ENCODE data around the gene FAM169A.
A peak's percentile ranks its signal among the peaks of the same experiment; 100 is the strongest.
"Not testable (repeated sequence)": the region's sequence is repeated elsewhere in the genome, so short reads cannot be mapped to it uniquely, and the experiment has no call there.

Gene FAM169A

DNA sequence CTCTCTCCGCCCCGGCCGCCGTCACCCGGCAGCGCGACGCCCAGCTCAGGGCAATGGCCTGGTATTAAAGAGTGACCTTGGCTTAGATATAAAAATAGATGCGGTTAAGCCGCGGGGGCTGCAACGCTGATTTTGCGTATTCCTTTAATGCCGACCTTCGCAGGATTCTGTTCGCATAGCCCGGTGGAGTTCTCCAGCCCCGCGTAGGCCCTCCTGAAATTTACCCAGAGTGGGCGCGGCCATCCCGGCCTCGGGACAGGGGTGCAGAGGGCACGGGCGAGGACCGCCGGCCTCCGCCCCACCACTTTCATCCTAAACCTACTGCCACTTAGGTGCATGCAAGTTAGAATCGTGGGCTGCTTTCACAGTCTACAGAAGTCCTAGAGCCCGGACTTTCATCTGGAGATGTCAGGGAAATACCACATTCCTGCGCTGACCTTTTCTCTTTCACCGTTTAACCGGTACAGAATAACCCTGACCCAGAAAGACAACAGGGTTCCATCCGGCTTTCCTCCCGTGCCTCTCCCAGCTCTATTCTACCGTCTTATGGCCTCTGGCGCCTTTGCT lies 492 bp upstream of the FAM169A start:
- DNase-seq (ENCODE audit: low read depth) = no peak

DNA sequence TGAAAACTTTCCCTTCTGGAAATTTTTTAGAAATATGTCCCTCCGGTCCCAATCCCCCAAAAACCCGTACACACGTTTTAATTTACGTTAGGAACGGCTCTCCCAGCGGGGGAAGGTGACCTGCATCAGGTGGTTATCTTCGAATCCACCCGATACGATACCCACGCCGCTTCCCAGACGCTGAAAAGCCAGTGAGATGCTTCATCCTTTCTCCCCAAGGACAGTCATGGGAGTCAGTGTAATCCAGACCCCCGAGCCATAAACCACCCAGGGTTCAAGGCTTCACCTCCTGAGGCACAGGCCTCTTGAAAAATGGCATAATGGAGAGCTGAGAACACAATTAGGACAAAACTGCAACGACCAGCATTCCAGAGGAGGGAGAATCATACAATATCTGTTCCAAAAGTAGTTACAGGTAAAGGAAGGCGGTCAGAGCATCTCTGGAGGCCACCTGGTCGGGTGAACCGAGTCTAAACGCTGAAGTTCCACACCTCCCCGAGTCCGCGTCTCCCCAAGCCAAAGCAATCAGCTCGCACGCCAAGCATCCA lies 857 bp downstream of the FAM169A start:
- no peak for DNase-seq (ENCODE audit: low read depth)

DNA sequence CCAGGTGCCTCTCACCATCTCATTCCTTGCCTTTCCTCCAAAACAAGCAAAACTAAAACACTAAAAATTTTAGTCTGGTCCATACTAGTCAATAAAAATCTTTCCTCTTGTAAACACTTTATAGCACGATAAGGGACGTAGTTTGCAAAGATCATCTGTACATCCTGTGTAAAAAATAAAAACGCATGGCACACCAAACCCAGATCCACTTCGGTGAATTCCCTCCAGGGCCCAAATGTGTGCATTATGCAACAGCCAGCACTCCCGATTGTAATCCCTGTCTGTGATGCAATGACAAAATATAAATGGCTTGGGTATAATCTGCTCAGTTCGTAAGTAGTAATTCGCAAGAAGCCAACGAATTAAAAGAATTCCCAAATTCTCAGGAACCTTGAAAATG lies 1.4 kb downstream of the FAM169A start:
- DNase-seq (ENCODE audit: low read depth) = no peak

DNA sequence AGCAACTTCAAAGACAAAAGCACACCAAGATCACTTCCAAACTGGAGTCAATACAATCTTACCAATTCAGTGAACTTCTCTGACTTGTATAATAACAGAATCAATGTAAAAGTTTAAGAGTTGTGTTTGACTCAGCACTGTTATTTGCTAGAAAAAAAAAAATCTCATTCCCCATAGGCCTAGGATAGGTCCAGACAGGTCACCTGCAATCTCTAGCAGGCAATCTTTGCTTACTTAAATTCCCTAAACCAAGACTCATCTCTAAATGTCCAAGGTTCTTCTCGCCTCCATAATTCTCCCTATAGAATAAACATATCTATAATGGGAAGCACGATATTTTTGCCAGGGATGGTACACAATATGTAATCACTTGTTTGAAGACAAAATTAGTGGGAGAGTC lies 2.5 kb downstream of the FAM169A start:
- DNase-seq (ENCODE audit: low read depth) = no peak

DNA sequence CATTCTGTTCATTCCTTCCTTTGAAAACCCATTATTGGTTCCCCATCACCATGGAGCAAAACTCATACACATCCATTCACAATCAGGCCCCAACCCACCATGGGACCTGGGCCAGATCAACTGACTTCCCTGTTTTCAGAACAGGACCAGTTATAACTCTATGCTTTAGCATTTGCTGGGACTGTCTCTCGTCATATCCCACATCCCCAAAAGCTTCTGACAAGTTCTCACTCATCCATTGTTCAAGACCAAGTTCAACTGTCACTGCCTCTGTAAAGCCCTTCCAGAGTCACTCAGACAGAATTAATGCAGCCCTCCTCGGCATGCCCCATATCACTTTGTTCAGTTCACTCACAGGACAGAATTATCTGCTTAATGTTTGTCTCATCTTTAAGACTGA lies 4.0 kb downstream of the FAM169A start:
- DNase-seq (ENCODE audit: low read depth) = no peak

DNA sequence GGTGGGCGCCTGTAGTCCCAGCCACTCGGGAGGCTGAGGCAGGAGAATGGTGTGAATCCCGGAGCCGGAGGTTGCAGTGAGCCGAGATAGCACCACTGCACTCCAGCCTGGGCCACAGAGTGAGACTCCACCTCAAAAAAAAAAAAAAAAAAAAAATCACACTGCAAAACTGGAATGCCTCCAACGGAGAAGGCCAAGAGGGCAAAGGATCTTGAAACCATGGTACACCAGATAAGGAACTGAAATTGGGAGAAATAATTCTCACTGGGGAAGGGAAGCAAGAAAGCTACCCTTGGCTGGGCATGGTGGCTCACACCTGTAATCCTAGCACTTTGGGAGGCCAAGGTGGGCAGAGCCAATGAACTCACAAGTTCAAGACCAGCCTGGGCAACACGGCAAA lies 9.2 kb downstream of the FAM169A start:
- DNase-seq (ENCODE audit: low read depth) = not testable (repeated sequence)

DNA sequence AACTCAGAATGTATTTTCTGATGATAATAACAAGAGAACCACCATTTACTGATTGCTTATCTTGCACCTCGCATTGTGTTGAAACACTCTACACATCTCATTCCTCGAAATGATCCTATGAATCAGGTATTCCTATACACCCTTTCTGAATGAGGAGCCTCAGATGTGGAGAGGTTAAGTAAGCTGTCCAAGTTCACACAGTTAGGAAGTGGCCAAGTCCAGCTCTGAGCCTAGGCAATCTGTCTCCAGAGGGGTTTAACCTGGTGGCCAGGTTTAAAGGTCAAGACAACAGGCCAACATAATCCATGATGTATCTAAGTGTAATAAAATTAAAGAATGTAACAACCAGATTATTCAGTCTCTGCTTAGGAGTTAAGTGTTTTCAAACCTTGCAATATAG lies 12.9 kb downstream of the FAM169A start:
- no peak for DNase-seq (ENCODE audit: low read depth)

GRCh38 chr5:74851684-74852353 lies 14.4 kb downstream of the FAM169A start:
- no peak for DNase-seq (ENCODE audit: low read depth)

DNA sequence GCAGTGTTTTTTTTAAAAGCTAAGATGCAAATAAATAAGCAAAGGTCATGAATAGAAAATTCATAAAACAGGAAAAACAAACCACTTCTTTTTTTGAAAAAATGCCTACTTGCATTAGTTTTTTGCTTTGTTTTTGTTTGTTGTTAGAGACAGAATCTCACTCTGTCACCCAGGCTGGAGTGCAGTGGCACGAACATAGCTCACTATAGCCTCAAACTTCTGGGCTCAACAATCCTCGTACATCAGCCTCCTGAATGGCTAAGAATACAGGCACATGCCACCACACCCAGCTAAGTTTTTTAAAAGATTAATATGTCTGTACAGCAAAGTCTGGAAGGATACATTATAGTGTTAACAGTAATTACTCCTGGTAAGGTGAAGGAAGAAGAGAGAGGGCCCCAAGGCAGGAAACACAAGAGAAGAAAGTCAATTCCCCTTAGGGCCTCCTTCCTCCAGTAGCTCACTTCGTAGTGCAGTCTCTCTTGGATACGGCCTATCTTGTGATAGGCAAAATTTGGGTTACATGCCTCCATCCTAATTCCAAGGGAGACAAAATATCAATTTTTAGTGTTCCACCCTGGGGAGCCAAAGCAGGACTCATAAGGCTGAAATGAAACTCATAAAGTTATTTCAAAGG lies 15.3 kb downstream of the FAM169A start:
- no peak for DNase-seq (ENCODE audit: low read depth)

DNA sequence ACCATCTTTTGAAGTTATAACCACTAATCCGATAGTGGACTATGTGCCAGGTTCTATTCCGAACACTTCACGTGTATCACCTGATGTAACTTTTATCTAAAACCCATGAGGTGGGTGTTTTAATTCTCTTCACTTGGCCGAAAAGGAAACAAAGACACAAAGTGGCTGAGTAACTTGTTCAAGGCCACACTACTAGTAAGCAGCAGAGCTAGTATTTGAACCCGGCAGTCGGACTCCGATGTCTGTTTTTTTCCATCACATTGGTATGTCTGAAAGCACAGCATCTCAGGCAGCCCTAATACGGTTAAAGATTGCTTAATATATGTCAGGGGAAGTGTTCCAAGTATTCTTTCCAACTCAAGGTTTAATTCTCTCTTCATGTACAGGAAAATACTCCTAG lies 16.2 kb downstream of the FAM169A start:
- no peak for DNase-seq (ENCODE audit: low read depth)

- no peak for DNase-seq (ENCODE audit: low read depth)
Measured at GRCh38 chr5:74848553-74849025, 17.6 kb downstream of the FAM169A start.

- DNase-seq (ENCODE audit: low read depth) = no peak
Measured at GRCh38 chr5:74839229-74839628, 27.0 kb downstream of the FAM169A start.

- no peak for DNase-seq (ENCODE audit: low read depth)
Measured at GRCh38 chr5:74838262-74838661, 27.9 kb downstream of the FAM169A start.

GRCh38 chr5:74837115-74837514 lies 29.1 kb downstream of the FAM169A start:
- DNase-seq (ENCODE audit: low read depth) = no peak

DNA sequence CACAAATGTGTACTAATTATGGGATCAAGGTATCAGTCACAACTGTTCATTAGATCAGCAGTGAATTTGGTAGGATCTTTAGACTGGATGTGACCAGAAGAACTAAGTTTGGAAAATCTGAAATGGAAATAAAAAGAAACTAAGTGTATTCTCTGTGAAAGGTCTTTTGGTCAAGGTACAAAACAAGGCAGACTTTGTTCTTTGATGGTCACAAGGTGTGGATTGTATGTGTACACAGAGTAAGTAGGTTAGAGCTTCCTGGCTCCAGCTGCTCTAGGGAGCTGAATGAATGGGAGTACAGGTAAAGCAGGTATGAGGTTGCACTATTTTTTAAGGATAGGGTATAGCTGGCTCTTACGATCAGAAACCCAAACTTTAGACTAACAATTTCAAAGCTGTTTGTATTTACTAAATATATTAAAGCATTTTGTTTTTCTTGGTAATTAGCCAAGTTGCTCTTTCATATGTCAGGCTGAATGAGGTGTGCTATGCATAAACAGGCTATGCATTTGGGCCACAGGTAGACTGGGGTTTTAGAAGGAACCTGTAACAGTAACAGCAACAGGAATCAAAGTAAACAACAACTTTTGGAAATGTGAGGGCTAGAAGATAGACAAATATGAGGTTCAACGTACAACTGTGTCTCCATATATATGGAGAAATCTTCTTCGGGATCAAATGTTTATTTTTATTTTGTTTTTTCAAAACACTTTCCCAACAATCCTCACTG lies 32.5 kb downstream of the FAM169A start:
- DNase-seq (ENCODE audit: low read depth) = no peak

DNA sequence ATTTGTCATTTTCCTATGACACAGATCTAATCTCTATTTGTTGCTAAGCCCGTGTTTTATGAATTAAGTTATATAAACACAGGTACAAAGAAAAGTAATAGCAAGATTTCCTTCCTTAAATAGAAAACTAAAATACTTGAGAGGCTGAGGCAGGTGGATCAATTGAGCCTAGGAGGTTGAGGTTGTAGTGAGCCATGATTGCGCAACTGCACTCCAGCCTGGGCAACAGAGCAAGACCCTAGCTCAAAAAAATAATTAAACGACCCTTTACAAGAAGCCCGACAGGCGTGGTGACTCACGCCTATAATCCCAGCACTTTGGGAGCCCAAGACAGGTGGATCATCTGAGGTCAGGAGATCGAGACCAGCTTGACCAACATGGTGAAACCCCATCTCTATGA lies 36.8 kb downstream of the FAM169A start:
- DNase-seq (ENCODE audit: low read depth) = no peak

GRCh38 chr5:74822288-74822687 lies 43.9 kb downstream of the FAM169A start:
- DNase-seq (ENCODE audit: low read depth) = no peak

DNA sequence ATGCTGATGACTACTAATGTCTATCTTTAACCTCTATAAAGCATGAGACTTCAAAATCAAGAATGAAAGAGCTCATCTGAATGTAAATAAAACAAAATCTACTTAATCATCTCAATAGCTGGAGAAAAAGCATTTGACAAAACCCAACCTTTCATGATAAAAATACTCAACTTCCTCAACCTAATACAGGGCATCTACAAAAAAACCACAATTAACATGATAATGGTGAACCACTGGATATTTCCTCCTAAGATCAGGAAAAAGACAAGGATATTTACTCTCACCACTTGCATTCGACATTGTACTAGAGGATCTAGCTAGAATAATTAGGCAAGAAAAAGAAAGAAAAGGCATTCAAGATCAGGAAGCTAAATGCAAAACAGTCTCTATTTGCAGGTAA lies 49.3 kb downstream of the FAM169A start:
- DNase-seq (ENCODE audit: low read depth) = no peak

- peak; percentile 14 for DNase-seq (ENCODE audit: low read depth)
Measured at GRCh38 chr5:74810915-74811314, 55.3 kb downstream of the FAM169A start.

DNA sequence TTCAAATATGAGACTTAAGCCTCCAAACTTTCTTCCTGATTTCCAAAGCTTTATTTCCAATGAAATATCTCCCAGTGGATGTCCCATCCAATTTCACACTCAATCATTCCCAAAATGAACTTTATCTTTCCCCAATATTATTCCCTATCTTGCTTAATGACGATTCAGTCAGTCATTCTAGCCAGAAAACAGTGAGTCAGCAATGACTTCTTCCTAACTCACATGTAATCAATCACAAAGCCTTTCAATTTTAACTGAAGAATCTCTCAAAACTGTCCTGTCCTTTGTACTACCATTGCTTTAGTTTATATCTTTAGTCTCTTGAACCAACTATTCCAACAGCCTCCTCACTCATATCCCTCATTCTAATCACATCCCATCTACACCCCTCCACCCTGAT lies 64.2 kb downstream of the FAM169A start:
- no peak for DNase-seq (ENCODE audit: low read depth)

- no peak for DNase-seq (ENCODE audit: low read depth)
Measured at GRCh38 chr5:74801197-74801596, 65.0 kb downstream of the FAM169A start.

All from HS-27A (cell line).